GM12878 (cell line): ENCODE data around the gene TMEM178A. TPM values are rescaled to one million over a fixed set of nuclear protein-coding genes. Genes with fewer than 3 reads are reported as not detected.

Experiments used
- ATAC-seq: fragments of 200-7000 bp; cut with Tn5 transposase; 3 replicates; pipeline ENCODE4 v1.9.1; 2020; ENCODE audit warnings: mild to moderate bottlenecking, moderate library complexity
- BruUV-seq: library from RNA; stranded (reverse); fragments of 400-500 nt; replicated peaks from 2 replicates; lab custom pipeline; 2021; lab: Mats Ljungman, UMichigan
- CTCF ChIA-PET: fragments of 300-600 bp; sonication (Branson Sonifier 250); formaldehyde crosslinking; extraction: SDS; loops from one replicate; lab custom pipeline; 2021; ENCODE audit warnings: inconsistent platforms; lab: Yijun Ruan, JAX
- POLR2A ChIA-PET: fragments of 350-600 bp; formaldehyde crosslinking; extraction: SDS; loops from one replicate; lab custom pipeline; 2021; ENCODE audit warnings: inconsistent platforms; lab: Charles Lee
- RAD21 ChIA-PET: fragments of 300-600 bp; sonication (Branson Sonifier 250); formaldehyde crosslinking; loops from one replicate; lab custom pipeline; 2023; ENCODE audit warnings: antibody characterized with exemption; ENCODE audit not compliant: unreplicated experiment; lab: Charles Lee
- SMC1A ChIA-PET: fragments of 300-600 bp; sonication (Branson Sonifier 250); formaldehyde crosslinking; loops from one replicate; lab custom pipeline; 2023; ENCODE audit not compliant: unreplicated experiment, uncharacterized antibody; lab: Charles Lee
- DNase-seq: peaks from one replicate; pipeline ENCODE4 v3.0.0-alpha.2; 2011; ENCODE audit warnings: low read depth, low spot score
- FAIRE-seq: peaks from 3 replicates; lab custom pipeline; 2011; peaks lifted over from hg19 to GRCh38; lab: Jason Lieb, UNC
- H2AFZ ChIP-seq: 2 replicates; pipeline ENCODE4 v1.6.0; 2011; ENCODE audit warnings: low read depth, low read length, control low read depth; ENCODE audit not compliant: control insufficient read depth
- H3K27ac ChIP-seq: 2 replicates; pipeline ENCODE4 v1.5.1; 2011; ENCODE audit warnings: control low read depth; ENCODE audit not compliant: control insufficient read depth, insufficient read depth
- H3K27me3 ChIP-seq, 2 experiments: replicated peaks in 1 of 2; 2 replicates each; pipeline versions ENCODE4 v1.6.0 to v1.6.1; 2011; ENCODE audit warnings: low read length in 1 of 2; ENCODE audit not compliant: control insufficient read depth in 2 of 2, insufficient read depth in 2 of 2
- H3K36me3 ChIP-seq, 2 experiments: 2 replicates each; pipeline ENCODE4 v1.5.1; 2011; ENCODE audit warnings: low read length in 1 of 2; ENCODE audit not compliant: control insufficient read depth in 2 of 2, insufficient read depth in 2 of 2
- H3K4me1 ChIP-seq: 2 replicates; pipeline ENCODE4 v1.6.1; 2011; ENCODE audit warnings: mild to moderate bottlenecking, low read length, moderate library complexity, mixed read lengths; ENCODE audit not compliant: control insufficient read depth, insufficient read depth
- H3K4me2 ChIP-seq: 2 replicates; pipeline ENCODE4 v1.6.0; 2011; ENCODE audit warnings: control low read depth; ENCODE audit not compliant: control insufficient read depth, insufficient read depth
- H3K4me3 ChIP-seq: fragments of 200-600 bp; sonication (generic); 2 replicates; pipeline ENCODE4 v1.5.1; 2016
- H3K79me2 ChIP-seq: 2 replicates; pipeline ENCODE4 v1.6.0; 2011; ENCODE audit warnings: low read length; ENCODE audit not compliant: control insufficient read depth, insufficient read depth
- H3K9ac ChIP-seq: 2 replicates; pipeline ENCODE4 v1.8.0; 2011; ENCODE audit warnings: low read length, control low read depth, mixed read lengths; ENCODE audit not compliant: control insufficient read depth, insufficient read depth
- H3K9me3 ChIP-seq: replicated peaks from 3 replicates; pipeline ENCODE4 v1.5.1; 2011; ENCODE audit warnings: mild to moderate bottlenecking, low read length; ENCODE audit not compliant: control insufficient read depth, insufficient read depth
- H4K20me1 ChIP-seq: 2 replicates; pipeline ENCODE4 v1.6.0; 2011; ENCODE audit not compliant: control insufficient read depth, insufficient read depth
- CBX3 ChIP-seq: fragments of 200-600 bp; sonication (generic); IDR thresholded peaks from 2 replicates; pipeline ENCODE4 v1.6.1; 2016; ENCODE audit warnings: low read depth, borderline replicate concordance
- IKZF2 ChIP-seq, 2 experiments: fragments of 450-650 bp; IDR thresholded peaks; 2 replicates each; pipeline ENCODE4 v1.6.1; 2017; ENCODE audit warnings: mild to moderate bottlenecking in 2 of 2, moderate library complexity in 2 of 2
- KDM1A ChIP-seq: fragments of 200-600 bp; sonication (generic); IDR thresholded peaks from 2 replicates; pipeline ENCODE4 v1.6.1; 2016; ENCODE audit warnings: borderline replicate concordance
- LARP7 ChIP-seq: fragments of 450-650 bp; IDR thresholded peaks from 2 replicates; pipeline ENCODE4 v1.6.1; 2017; ENCODE audit warnings: mild to moderate bottlenecking
- MTA2 ChIP-seq: fragments of 450-650 bp; IDR thresholded peaks from 2 replicates; pipeline ENCODE4 v1.6.1; 2016; ENCODE audit warnings: low read depth, mild to moderate bottlenecking, moderate library complexity
- MYB ChIP-seq: fragments of 150-350 bp; IDR thresholded peaks from 2 replicates; pipeline ENCODE4 v1.6.1; 2014; ENCODE audit warnings: mild to moderate bottlenecking, low read depth, low read length, borderline replicate concordance
- NR2C1 ChIP-seq: fragments of 450-650 bp; IDR thresholded peaks from 2 replicates; pipeline ENCODE4 v1.6.1; 2017; ENCODE audit warnings: antibody characterized with exemption, mild to moderate bottlenecking, moderate library complexity
- NR2F1 ChIP-seq: fragments of 450-650 bp; conservative IDR thresholded peaks from 2 replicates; pipeline ENCODE4 v1.6.1; 2017; ENCODE audit warnings: mild to moderate bottlenecking
- NRF1 ChIP-seq: conservative IDR thresholded peaks from 2 replicates; pipeline ENCODE4 v1.6.1; 2011; ENCODE audit warnings: mild to moderate bottlenecking, low read depth, low read length, improper control_type of control experiment
- SP1 ChIP-seq: IDR thresholded peaks from one replicate; pipeline ENCODE4 v1.6.1; 2011; ENCODE audit warnings: low read depth, low read length
- WGBS: methylation state at CpG from one replicate; pipeline ENCODE4 v1.1.6; 2016; ENCODE audit warnings: low lambda C conversion rate; ENCODE audit not compliant: insufficient replicate concordance, insufficient coverage; ENCODE audit errors: missing lambda C conversion rate; 5-methylcytosine and 5-hydroxymethylcytosine counted together
- in situ Hi-C: fragments of 300-500 bp; cut with MboI; formaldehyde crosslinking; loops from 9 replicates; pipeline ENCODE4 v1.14.3; 2018; ENCODE audit warnings: mixed read lengths
- intact Hi-C: fragments of 100-400 bp; cut with micrococcal nuclease; formaldehyde crosslinking; loops from one replicate; pipeline ENCODE4 v1.14.2; 2022; ENCODE audit not compliant: unreplicated experiment
- polyA plus RNA-seq, 11 experiments: library from polyadenylated mRNA; depleted of rRNA in 4 of 11; unstranded in 6 of 11; stranded (reverse) in 5 of 11; fragments of >200 nt; fragmentation: Nextera tagmentation in 4 of 11; fragmentation: Illumina TruSeq in 1 of 11; extraction: Ambion mirVana in 4 of 11; extraction: Trizol in 1 of 11; gene quantifications; 1 replicate in 1 of 11; 2 replicates in 10 of 11; pipeline versions ENCODE4 v1.2.1 to v1.2.3, GENCODE V29; 2011 to 2016; ENCODE audit warnings: inconsistent platforms in 2 of 11, missing spikeins in 2 of 11, low read depth in 1 of 11
- total RNA-seq, 4 experiments: library from RNA; depleted of rRNA in 3 of 4; stranded (reverse); fragments of >200 nt in 3 of 4; fragmentation: Illumina TruSeq in 1 of 4; extraction: Trizol in 1 of 4; gene quantifications; 2 replicates each; pipeline versions ENCODE4 v1.2.1 to v1.2.3, GENCODE V29; 2013 to 2021
- TF ChIP-seq, protein P1 (sequence below): fragments of 150-350 bp; IDR thresholded peaks from 2 replicates; pipeline ENCODE4 v1.6.1; 2014; ENCODE audit warnings: mild to moderate bottlenecking, low read depth, low read length
- TF ChIP-seq, protein P2 (sequence below): fragments of 450-650 bp; IDR thresholded peaks from 2 replicates; pipeline ENCODE4 v1.6.1; 2016; ENCODE audit warnings: mild to moderate bottlenecking
- TF ChIP-seq, protein P3 (sequence below): fragments of 450-650 bp; IDR thresholded peaks from 2 replicates; pipeline ENCODE4 v1.6.1; 2017; ENCODE audit warnings: mild to moderate bottlenecking, moderate library complexity

The TMEM178A gene
- total and polyA plus RNA-seq, 10 of the 15 experiments (the other 5 are each of a cell fraction or from before 2014, with no cell fraction given): not detected

DNA sequence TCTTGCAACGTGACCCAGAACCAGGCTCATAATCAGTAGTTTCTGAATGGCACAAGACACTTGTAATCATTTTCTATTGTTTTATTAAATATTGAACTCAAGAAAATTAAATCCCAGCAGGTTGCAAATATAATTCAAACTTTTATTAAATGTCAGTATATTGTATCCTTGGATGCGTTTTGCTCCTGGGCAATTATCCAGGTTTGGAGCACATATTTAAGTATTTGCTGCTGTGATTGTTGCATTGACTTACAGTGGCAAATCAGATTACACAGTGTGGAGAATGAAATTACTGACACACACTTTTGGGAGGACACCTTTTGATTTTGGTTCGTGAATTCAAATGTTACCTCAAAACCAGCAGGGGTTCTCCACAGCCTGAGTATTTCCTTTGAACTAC is 27.1 kb upstream of the TMEM178A start:
- RAD21 ChIA-PET: no interaction called here
- no peaks in the 10 kb centered on the region for H3K79me2 ChIP-seq
- TF ChIP-seq MYB (no peak), LARP7 (no peak), NR2C1 (no peak), MTA2 (no peak), NR2F1 (no peak), NRF1 (no peak), IKZF2 (IDR thresholded peaks at IDR 0.05) (no peak)
- TF ChIP-seq, protein P1, sequence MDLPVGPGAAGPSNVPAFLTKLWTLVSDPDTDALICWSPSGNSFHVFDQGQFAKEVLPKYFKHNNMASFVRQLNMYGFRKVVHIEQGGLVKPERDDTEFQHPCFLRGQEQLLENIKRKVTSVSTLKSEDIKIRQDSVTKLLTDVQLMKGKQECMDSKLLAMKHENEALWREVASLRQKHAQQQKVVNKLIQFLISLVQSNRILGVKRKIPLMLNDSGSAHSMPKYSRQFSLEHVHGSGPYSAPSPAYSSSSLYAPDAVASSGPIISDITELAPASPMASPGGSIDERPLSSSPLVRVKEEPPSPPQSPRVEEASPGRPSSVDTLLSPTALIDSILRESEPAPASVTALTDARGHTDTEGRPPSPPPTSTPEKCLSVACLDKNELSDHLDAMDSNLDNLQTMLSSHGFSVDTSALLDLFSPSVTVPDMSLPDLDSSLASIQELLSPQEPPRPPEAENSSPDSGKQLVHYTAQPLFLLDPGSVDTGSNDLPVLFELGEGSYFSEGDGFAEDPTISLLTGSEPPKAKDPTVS: no peak
- H4K20me1 ChIP-seq: no peaks in the 10 kb centered on the region
- H3K27me3 ChIP-seq: no peaks in the 10 kb centered on the region
- DNase-seq: no peak
- SMC1A ChIA-PET: no interaction called here
- BruUV-seq: no TSS peak
- WGBS: 40% methylated on average over 3 of the region's 3 CpGs
- no peak overlapping the region for H2AFZ ChIP-seq
- H3K4me3 ChIP-seq: no peak overlapping the region
- H3K27ac ChIP-seq: no peak overlapping the region
- no peaks in the 10 kb centered on the region for H3K4me1 ChIP-seq
- in situ Hi-C loops (no loop called here), intact Hi-C loops (no loop called here)
- POLR2A ChIA-PET: no interaction called here
- no peaks in the 10 kb centered on the region for H3K36me3 ChIP-seq
- no peak for FAIRE-seq
- no peak overlapping the region for H3K9ac ChIP-seq
- no peaks in the 10 kb centered on the region for H3K9me3 ChIP-seq
- no peak for ATAC-seq
- CTCF ChIA-PET: no interaction called here
- H3K4me2 ChIP-seq: no peak overlapping the region

DNA sequence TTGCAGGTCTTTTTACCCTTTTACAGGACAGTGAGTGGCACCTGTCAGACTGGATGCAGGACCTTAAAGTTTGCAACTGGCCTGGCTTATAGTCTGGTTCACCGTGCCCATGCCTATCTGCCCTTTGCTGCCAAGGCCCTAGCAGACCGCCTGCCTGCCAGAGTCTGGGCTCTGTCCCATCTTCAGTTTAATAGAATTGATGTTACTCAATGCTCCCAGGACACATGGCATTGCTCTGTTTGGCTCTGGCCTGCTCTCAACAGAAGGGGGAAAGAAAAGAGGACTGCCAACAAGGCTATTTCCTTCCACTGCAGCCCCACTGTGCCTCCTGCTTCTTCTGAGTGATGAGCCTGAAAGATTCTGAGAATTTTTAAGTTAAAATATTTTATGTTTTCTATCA is 25.6 kb upstream of the TMEM178A start:
- POLR2A ChIA-PET: no interaction called here
- no peak for DNase-seq
- no peak overlapping the region for H2AFZ ChIP-seq
- no peaks in the 10 kb centered on the region for H3K27me3 ChIP-seq
- FAIRE-seq: no peak
- SMC1A ChIA-PET: no interaction called here
- no peak for ATAC-seq
- in situ Hi-C loops (no loop called here), intact Hi-C loops (no loop called here)
- no peak overlapping the region for H3K27ac ChIP-seq
- H3K9me3 ChIP-seq: no peaks in the 10 kb centered on the region
- no peaks in the 10 kb centered on the region for H3K4me1 ChIP-seq
- CTCF ChIA-PET: no interaction called here
- no peaks in the 10 kb centered on the region for H3K79me2 ChIP-seq
- RAD21 ChIA-PET: no interaction called here
- no TSS peak for BruUV-seq
- no peak overlapping the region for H3K4me2 ChIP-seq
- no peaks in the 10 kb centered on the region for H3K36me3 ChIP-seq
- WGBS: 62% methylated on average over 2 of the region's 2 CpGs
- no peak overlapping the region for H3K4me3 ChIP-seq
- no peak overlapping the region for H3K9ac ChIP-seq
- no peaks in the 10 kb centered on the region for H4K20me1 ChIP-seq
- TF ChIP-seq CBX3: no peak
- TF ChIP-seq, protein P2, sequence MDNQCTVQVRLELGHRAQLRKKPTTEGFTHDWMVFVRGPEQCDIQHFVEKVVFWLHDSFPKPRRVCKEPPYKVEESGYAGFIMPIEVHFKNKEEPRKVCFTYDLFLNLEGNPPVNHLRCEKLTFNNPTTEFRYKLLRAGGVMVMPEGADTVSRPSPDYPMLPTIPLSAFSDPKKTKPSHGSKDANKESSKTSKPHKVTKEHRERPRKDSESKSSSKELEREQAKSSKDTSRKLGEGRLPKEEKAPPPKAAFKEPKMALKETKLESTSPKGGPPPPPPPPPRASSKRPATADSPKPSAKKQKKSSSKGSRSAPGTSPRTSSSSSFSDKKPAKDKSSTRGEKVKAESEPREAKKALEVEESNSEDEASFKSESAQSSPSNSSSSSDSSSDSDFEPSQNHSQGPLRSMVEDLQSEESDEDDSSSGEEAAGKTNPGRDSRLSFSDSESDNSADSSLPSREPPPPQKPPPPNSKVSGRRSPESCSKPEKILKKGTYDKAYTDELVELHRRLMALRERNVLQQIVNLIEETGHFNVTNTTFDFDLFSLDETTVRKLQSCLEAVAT: no peak
- no peak for TF ChIP-seq KDM1A
- no peak for TF ChIP-seq SP1
- TF ChIP-seq, protein P3, sequence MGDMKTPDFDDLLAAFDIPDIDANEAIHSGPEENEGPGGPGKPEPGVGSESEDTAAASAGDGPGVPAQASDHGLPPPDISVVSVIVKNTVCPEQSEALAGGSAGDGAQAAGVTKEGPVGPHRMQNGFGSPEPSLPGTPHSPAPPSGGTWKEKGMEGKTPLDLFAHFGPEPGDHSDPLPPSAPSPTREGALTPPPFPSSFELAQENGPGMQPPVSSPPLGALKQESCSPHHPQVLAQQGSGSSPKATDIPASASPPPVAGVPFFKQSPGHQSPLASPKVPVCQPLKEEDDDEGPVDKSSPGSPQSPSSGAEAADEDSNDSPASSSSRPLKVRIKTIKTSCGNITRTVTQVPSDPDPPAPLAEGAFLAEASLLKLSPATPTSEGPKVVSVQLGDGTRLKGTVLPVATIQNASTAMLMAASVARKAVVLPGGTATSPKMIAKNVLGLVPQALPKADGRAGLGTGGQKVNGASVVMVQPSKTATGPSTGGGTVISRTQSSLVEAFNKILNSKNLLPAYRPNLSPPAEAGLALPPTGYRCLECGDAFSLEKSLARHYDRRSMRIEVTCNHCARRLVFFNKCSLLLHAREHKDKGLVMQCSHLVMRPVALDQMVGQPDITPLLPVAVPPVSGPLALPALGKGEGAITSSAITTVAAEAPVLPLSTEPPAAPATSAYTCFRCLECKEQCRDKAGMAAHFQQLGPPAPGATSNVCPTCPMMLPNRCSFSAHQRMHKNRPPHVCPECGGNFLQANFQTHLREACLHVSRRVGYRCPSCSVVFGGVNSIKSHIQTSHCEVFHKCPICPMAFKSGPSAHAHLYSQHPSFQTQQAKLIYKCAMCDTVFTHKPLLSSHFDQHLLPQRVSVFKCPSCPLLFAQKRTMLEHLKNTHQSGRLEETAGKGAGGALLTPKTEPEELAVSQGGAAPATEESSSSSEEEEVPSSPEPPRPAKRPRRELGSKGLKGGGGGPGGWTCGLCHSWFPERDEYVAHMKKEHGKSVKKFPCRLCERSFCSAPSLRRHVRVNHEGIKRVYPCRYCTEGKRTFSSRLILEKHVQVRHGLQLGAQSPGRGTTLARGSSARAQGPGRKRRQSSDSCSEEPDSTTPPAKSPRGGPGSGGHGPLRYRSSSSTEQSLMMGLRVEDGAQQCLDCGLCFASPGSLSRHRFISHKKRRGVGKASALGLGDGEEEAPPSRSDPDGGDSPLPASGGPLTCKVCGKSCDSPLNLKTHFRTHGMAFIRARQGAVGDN: no peak
